Measurements from ENCODE around the gene SPSB2.

Gene SPSB2

GRCh38 chr12:6827437-6827911 is 45.6 kb downstream of the SPSB2 start:
- Histone ChIP-seq H3K36me3 (no peaks in the 10 kb centered on the region), H3K4me2 (peak overlapping the region; percentile 63), H3K4me1 (peaks cover 30% of the 10 kb centered on the region), H3K9me3 (no peaks in the 10 kb centered on the region), H3K4me3 (no peak overlapping the region), H3K9ac (no peak overlapping the region), H3K27me3 (peaks cover 99% of the 10 kb centered on the region), H3K27ac (no peak overlapping the region), H4K20me1 (peaks cover 80% of the 10 kb centered on the region)
- no peak for TF ChIP-seq Cebpa-rat (IDR thresholded peaks at IDR 0.05)

DNA sequence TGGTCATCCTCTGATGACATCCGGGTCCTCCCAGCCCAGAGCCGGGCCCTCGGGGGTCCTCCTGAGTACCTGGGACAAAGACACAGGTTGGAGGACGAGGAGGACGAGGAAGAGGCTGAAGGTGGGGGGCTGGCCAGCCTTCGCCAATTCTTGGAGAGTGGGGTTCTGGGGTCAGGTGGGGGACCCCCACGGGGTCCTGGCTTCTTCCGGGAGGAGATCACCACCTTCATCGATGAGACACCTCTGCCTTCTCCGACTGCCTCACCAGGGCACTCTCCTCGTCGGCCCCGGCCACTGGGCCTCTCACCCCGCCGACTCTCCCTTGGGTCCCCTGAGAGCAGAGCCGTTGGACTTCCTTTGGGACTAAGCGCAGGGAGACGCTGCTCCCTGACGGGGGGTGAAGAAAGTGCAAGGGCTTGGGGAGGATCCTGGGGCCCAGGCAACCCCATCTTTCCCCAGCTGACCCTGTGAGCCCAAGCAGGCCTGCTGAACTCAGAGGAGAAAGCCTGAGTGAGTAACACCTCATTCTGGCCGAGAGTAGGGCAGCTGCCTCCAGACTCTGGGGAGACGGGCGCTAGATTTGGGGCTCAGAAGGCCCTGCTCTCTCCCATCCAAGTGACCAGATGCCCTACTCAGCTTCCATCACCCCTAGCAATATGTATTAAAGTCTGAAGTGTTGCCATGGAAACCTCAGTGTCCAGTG is 46.2 kb downstream of the SPSB2 start:
- Histone ChIP-seq H3K36me3 (no peaks in the 10 kb centered on the region), H3K27me3 (peaks cover 99% of the 10 kb centered on the region), H4K20me1 (peaks cover 80% of the 10 kb centered on the region), H3K27ac (no peak overlapping the region), H3K9ac (no peak overlapping the region), H3K9me3 (no peaks in the 10 kb centered on the region), H3K4me1 (peaks cover 32% of the 10 kb centered on the region), H3K4me3 (0 out of 2 replicates have a peak overlapping the region, but pooled peaks have one; percentile 14), H3K4me2 (peak overlapping the region; percentile 63)
- TF ChIP-seq Cebpa-rat (IDR thresholded peaks at IDR 0.05): no peak

DNA sequence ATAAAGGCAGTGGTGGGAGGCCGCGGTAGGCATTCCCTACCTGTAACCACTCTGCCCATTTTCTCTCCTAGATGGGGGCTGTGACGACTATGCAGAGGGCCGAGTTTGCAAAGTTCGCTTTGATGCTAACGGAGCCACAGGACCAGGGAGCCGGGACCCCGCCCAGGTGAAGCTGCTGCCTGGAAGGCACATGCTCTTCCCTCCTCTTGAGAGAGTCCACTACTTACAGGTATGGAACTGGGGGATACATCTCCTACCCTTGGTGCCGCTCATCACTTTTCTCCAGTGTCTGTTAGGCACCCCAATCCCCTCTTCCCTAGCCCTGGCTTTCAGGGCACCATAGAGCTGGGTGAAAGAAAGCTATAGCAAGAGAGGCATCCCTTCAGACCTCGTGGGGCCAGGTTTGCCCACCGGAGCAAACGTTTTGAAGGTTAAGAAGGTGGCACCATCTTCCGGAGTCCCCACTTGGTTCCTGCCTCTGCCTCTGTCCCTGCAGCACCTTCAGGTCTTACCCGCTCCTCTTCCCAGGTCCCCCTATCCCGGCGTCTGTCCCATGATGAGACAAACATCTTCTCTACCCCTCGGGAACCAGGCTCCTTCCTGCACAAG is 46.9 kb downstream of the SPSB2 start:
- Histone ChIP-seq H4K20me1 (peaks cover 74% of the 10 kb centered on the region), H3K27ac (no peak overlapping the region), H3K4me1 (peaks cover 35% of the 10 kb centered on the region), H3K9ac (no peak overlapping the region), H3K27me3 (peaks cover 99% of the 10 kb centered on the region), H3K9me3 (no peaks in the 10 kb centered on the region), H3K4me2 (peak overlapping the region; percentile 63; the same call in 1 of the 2 replicates), H3K4me3 (no peak overlapping the region), H3K36me3 (no peaks in the 10 kb centered on the region)
- no peak for TF ChIP-seq Cebpa-rat (IDR thresholded peaks at IDR 0.05)

- Histone ChIP-seq H3K9ac (no peak overlapping the region), H3K27me3 (peaks cover 99% of the 10 kb centered on the region)
- no peak for TF ChIP-seq Cebpa-rat (IDR thresholded peaks at IDR 0.05)
These were observed 47.5 kb downstream of the SPSB2 start for GRCh38 chr12:6825398-6826124.

DNA sequence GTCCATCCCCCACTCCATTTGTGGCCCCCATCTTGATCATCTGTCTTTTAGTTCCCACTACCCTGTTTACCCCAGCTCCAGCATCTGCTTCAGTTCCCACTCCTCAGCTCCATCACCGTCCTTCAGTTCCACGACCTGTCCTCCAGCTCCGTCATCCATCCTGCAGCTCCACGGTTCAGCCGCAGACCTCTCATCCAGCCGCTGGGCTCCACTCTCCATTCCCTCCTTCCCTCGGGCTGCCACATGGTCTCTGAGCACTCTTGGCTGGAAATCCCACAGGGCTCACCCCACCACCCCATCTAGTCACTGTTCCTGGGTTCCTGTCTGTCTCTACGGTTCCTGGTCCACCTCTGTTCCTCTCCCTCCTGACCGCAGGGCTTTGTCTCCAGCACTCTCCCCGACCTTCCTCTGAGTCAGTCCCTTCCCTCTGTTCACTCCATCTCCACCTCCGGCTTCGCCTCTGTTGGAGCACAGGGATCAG is 48.2 kb downstream of the SPSB2 start:
- Histone ChIP-seq H4K20me1 (peaks cover 63% of the 10 kb centered on the region), H3K36me3 (no peaks in the 10 kb centered on the region), H3K4me1 (peaks cover 40% of the 10 kb centered on the region), H3K9me3 (no peaks in the 10 kb centered on the region), H3K4me2 (no peak overlapping the region), H3K4me3 (no peak overlapping the region), H3K27ac (no peak overlapping the region), H3K9ac (no peak overlapping the region), H3K27me3 (peaks cover 99% of the 10 kb centered on the region)
- no peak for TF ChIP-seq Cebpa-rat (IDR thresholded peaks at IDR 0.05)

More at GRCh38 chr12:6825398-6826124, 47.5 kb downstream of the SPSB2 start:
- Histone ChIP-seq H3K36me3 (no peaks in the 10 kb centered on the region), H3K4me3 (no peak overlapping the region), H3K9me3 (no peaks in the 10 kb centered on the region), H3K4me2 (peak overlapping the region; percentile 52; the same call in 1 of the 2 replicates), H4K20me1 (peaks cover 69% of the 10 kb centered on the region), H3K27ac (no peak overlapping the region), H3K4me1 (peaks cover 40% of the 10 kb centered on the region)

GRCh38 chr12:6824085-6824775 is 48.9 kb downstream of the SPSB2 start:
- no peak overlapping the region for H3K4me3 ChIP-seq
- TF ChIP-seq Cebpa-rat (IDR thresholded peaks at IDR 0.05): no peak
- H3K27ac ChIP-seq: no peak overlapping the region
- H3K4me1 ChIP-seq: peaks cover 36% of the 10 kb centered on the region
- H3K9me3 ChIP-seq: no peaks in the 10 kb centered on the region
- H3K4me2 ChIP-seq: no peak overlapping the region
- H3K27me3 ChIP-seq: peaks cover 99% of the 10 kb centered on the region
- H3K36me3 ChIP-seq: no peaks in the 10 kb centered on the region
- peaks cover 56% of the 10 kb centered on the region for H4K20me1 ChIP-seq
- H3K9ac ChIP-seq: no peak overlapping the region

DNA sequence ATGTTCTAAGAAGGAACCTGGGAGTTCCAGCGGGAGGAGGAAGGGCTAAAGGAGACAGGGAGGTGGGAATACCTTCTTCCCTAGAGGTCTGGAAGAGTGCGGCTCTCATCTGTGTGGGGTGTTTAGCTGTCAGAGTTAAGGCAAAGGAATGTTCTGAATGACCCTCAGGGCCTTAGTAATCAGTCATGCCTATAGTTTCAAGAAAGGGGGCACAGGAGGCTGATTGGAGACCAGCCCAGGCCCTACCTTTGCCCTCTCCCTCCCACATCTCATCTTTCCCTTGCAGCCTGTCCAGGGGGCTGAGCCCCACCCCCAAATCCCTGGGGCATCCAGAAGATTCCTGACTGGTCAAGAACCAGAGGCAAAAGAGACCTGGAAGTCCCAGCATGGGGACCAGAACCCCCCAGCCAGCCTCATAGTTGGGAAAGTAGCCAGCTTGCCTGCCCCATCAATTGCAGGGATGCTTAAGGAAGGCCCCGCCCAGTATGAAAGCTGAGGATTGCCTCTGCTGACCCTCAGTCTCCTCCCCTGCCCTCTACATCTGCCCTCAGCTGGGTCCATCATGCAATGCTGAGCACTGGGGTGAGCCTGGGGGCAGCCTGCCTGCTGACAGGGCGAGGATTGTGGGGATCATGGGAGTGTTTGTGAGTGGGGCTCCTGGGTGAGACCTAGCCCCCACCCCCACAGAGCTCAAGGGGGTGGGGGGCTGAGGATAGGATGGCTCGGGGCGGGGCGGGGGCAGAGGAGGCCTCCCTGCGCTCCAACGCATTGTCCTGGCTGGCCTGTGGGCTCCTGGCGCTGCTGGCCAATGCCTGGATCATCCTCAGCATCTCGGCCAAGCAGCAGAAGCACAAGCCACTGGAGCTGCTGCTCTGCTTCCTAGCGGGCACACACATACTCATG is 49.7 kb downstream of the SPSB2 start:
- Histone ChIP-seq H3K36me3 (no peaks in the 10 kb centered on the region), H3K4me3 (no peak overlapping the region), H3K4me1 (peaks cover 28% of the 10 kb centered on the region), H3K9me3 (no peaks in the 10 kb centered on the region), H4K20me1 (peaks cover 48% of the 10 kb centered on the region), H3K9ac (no peak overlapping the region), H3K27ac (no peak overlapping the region), H3K27me3 (peaks cover 97% of the 10 kb centered on the region), H3K4me2 (no peak overlapping the region)
- TF ChIP-seq Cebpa-rat (IDR thresholded peaks at IDR 0.05): no peak

DNA sequence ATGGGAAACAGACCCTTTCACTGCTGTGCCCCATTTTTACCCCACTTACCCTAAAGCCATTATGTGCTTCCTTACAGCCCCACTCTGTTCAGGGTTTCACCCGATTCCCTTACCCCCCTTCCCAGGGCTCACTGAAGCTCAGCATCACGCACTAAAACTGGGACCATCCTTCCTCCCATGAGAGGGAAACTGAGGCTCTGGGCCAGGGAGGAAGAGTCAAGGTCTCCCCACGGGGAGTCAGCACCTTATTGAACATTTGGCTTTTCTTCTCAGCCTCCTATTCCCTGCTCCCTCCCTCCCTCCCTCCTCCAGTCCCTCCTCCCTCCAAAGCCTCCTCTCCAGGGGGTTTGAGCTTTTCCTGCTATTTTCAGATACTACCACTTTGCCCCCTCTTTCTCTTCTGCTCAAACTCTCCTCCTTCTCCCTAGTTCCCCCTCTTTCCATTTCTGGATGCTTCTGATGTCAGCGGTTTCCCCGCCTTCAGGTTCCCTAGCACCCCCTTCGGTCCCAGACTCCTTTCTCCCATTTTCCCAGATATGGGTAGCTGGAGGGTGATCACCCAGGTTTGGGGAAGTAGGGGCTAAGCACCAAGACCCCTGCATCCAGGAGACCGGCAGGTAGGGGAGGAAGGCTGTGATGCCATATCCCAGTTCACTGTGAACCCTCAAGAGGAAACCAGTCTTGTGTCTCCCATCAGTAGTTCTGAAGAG is 50.5 kb downstream of the SPSB2 start:
- no peak overlapping the region for H3K27ac ChIP-seq
- H3K4me1 ChIP-seq: peaks cover 22% of the 10 kb centered on the region
- no peaks in the 10 kb centered on the region for H3K9me3 ChIP-seq
- no peak overlapping the region for H3K4me2 ChIP-seq
- H3K4me3 ChIP-seq: peak overlapping the region; percentile 18; the same call in 1 of the 2 replicates
- TF ChIP-seq Cebpa-rat (IDR thresholded peaks at IDR 0.05): no peak
- H3K27me3 ChIP-seq: peaks cover 95% of the 10 kb centered on the region
- H3K9ac ChIP-seq: no peak overlapping the region
- H4K20me1 ChIP-seq: peaks cover 46% of the 10 kb centered on the region
- H3K36me3 ChIP-seq: no peaks in the 10 kb centered on the region

Measured in BLaER1 (cell line).